ENCODE results near the gene METTL24. TPM values are rescaled to one million over a fixed set of nuclear protein-coding genes. Genes with fewer than 3 reads are reported as not detected.

The METTL24 gene
- total RNA-seq, 4 donors from 2014 or later: 2.6 to 12.6 (median 4.0) TPM

DNA sequence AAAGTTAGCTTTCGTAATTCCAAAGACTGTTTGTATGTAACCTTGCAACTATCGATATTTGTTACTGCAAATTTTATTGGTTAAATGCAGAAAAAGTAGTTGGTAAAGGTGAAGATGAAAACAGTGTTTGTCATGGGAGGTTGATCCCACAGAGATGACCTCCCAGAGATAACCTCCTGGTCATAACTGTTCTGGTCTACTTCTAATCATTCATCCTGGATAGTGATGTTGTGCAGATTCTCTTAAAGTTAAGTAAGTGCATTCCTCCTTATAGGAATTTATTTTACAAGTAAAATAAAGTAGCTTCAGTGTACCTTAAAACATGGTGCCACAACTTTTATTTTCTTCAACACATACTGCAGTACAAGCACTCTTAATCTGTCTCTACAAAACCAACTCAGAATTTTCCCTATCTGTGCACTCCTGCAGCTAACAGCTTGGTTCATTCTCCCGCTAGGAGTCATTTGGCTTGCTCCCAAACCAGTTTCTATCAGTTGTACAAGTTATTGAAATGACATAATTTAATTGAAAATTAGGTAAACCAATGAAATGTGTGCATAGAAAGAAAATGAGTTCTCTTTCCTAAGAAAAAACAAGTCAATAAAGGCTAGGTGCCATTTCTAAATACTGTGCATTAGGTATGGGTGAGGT is 19.2 kb downstream of the METTL24 start:
- 86 to 90% methylated on average over 3 of the region's 3 CpGs for WGBS, 2 donors
- H3K27me3 ChIP-seq: no peaks in the 10 kb centered on the region
- no peak for DNase-seq
- TF ChIP-seq CTCF (IDR thresholded peaks at IDR 0.05): no peak
- no peak for TF ChIP-seq POLR2A (IDR thresholded peaks at IDR 0.05)
- H3K27ac ChIP-seq: no peak overlapping the region
- no peaks in the 10 kb centered on the region for H3K36me3 ChIP-seq
- no peaks in the 10 kb centered on the region for H3K4me1 ChIP-seq
- no peaks in the 10 kb centered on the region for H3K9me3 ChIP-seq
- intact Hi-C loops (cut with DNase I): no loop called here
- no peak overlapping the region for H3K4me3 ChIP-seq (replicated peaks in 1 of 3)

DNA sequence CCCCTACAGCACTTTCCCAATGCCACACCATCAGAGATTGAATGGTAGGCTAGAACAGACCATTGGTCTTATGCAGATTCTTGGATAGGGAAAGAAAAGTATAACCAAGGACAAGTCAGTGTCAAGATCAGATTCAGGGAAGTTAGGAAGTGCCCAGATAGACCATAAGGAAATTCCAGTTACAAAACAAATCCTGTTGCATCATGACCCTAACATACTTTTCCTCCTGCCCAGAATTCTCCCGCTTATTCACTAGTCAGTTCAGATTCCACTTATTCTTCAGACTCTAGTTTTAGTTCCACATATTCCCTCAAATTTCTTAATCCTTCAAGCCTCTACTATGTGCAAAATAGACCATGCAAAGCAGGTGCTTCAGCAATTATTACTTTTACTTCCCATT is 20.7 kb downstream of the METTL24 start:
- intact Hi-C loops (cut with DNase I): no loop called here
- Histone ChIP-seq H3K4me3 (replicated peaks in 1 of 3) (no peak overlapping the region), H3K27me3 (no peaks in the 10 kb centered on the region), H3K9me3 (no peaks in the 10 kb centered on the region), H3K4me1 (no peaks in the 10 kb centered on the region), H3K27ac (no peak overlapping the region), H3K36me3 (no peaks in the 10 kb centered on the region)
- WGBS, 2 donors: 87 to 88% methylated on average over 1 of the region's 1 CpG
- TF ChIP-seq CTCF (IDR thresholded peaks at IDR 0.05) (no peak), POLR2A (IDR thresholded peaks at IDR 0.05) (no peak)
- no peak for DNase-seq

DNA sequence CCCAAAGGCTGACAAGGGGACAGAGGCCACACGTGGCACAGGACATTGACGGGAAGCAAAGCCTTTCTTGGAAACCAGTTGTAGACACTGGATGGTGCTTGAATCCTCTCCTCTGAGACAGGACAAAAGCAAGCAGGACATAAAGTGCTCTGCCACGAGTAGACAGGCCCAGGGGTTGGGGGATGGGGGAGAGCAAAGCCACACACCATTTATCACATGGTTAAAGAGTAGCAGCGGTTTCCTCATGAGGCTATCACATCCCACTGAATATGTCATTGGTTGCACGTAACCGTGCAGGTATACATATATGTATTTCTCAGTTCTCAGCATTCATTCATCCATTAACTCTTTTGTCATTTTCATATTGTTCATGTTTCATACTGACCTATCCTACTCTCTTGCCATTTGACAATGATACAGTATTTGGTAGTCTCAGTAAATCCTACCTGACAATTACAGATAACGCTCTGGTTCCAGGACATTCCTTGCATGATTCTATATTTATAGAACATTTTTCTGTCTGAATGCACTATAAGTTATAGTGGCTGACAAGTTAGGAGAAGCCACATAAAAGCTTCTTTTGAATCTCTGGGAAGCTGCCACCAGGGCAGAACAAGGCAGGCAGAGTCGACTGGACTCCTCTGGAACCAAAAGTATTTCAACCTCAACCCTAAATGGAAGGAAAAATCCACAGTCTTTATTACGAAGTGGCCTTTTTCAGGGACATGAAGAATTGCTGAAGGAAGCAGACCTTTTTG is 23.5 kb downstream of the METTL24 start:
- Histone ChIP-seq H3K4me3 (replicated peaks in 1 of 3) (no peak overlapping the region), H3K36me3 (no peaks in the 10 kb centered on the region), H3K27ac (no peak overlapping the region), H3K9me3 (no peaks in the 10 kb centered on the region), H3K4me1 (peaks cover 0 to 9% of the 10 kb centered on the region in 2 donors), H3K27me3 (no peaks in the 10 kb centered on the region)
- WGBS, 2 donors: 63 to 72% methylated on average over 9 of the region's 9 CpGs
- intact Hi-C loops (cut with DNase I): no loop called here
- no peak for TF ChIP-seq POLR2A (IDR thresholded peaks at IDR 0.05)
- no peak for TF ChIP-seq CTCF (IDR thresholded peaks at IDR 0.05)
- DNase-seq: no peak

GRCh38 chr6:110332281-110332680 is 25.9 kb downstream of the METTL24 start:
- TF ChIP-seq CTCF (IDR thresholded peaks at IDR 0.05) (no peak), POLR2A (IDR thresholded peaks at IDR 0.05) (no peak)
- peaks cover 11 to 20% of the 10 kb centered on the region in 2 donors for H3K4me1 ChIP-seq
- H3K36me3 ChIP-seq: no peaks in the 10 kb centered on the region
- no peaks in the 10 kb centered on the region for H3K27me3 ChIP-seq
- intact Hi-C loops (cut with DNase I): no loop called here
- 90 to 95% methylated on average over 6 of the region's 6 CpGs for WGBS, 2 donors
- no peak for DNase-seq
- H3K9me3 ChIP-seq: no peaks in the 10 kb centered on the region
- H3K27ac ChIP-seq: no peak overlapping the region
- no peak overlapping the region for H3K4me3 ChIP-seq (replicated peaks in 1 of 3)

- 86 to 92% methylated on average over 4 of the region's 4 CpGs for WGBS, 2 donors
- Histone ChIP-seq H3K27ac (no peak overlapping the region), H3K36me3 (no peaks in the 10 kb centered on the region), H3K9me3 (no peaks in the 10 kb centered on the region), H3K4me3 (replicated peaks in 1 of 3) (no peak overlapping the region), H3K27me3 (no peaks in the 10 kb centered on the region), H3K4me1 (peaks cover 11 to 20% of the 10 kb centered on the region in 2 donors)
- intact Hi-C loops (cut with DNase I): no loop called here
- DNase-seq: no peak
- TF ChIP-seq POLR2A (IDR thresholded peaks at IDR 0.05) (no peak), CTCF (IDR thresholded peaks at IDR 0.05) (no peak)
Observed at GRCh38 chr6:110331816-110332215, 26.3 kb downstream of the METTL24 start.
